ENCODE data around the gene BTBD9. TPM values are rescaled to one million over a fixed set of nuclear protein-coding genes. Genes with fewer than 3 reads are reported as not detected.

BTBD9 gene
- total and polyA plus RNA-seq, 2 donors (not counting 3 experiments of a cell fraction or from before 2014, with no cell fraction given) = 4.9 to 15.0 TPM

GRCh38 chr6:38266921-38267354, 372.8 kb downstream of the BTBD9 start:
- BruUV-seq (replicated peaks) = no TSS peak
- CTCF ChIA-PET = interaction anchor here (1.7 kb wide), 1 partner anchor 227 kb away, joined by 4 read pairs; no protein-coding TSS in a partner anchor
- DNase-seq (ENCODE audit: low read depth, low spot score) (no peak), FAIRE-seq (no peak)
- Histone ChIP-seq H3K9ac (replicated peaks; ENCODE audit: extremely low read depth, insufficient read depth, low read length) (no peak overlapping the region), H3K27me3 (ENCODE audit: control insufficient read depth in 2 of 2, insufficient read depth in 2 of 2, low read length in 2 of 2) (no peaks in the 10 kb centered on the region), H4K20me1 (replicated peaks; ENCODE audit: control insufficient read depth, extremely low read depth, insufficient read depth, low read length) (no peaks in the 10 kb centered on the region), H3K4me1 (ENCODE audit: control insufficient read depth, extremely low read depth, insufficient read depth, low read length) (peaks cover 17% of the 10 kb centered on the region), H3K4me2 (ENCODE audit: insufficient read depth, low read length) (no peak overlapping the region), H2AFZ (ENCODE audit: low read depth, low read length) (no peak overlapping the region), H3K4me3 (replicated peaks in 1 of 3; ENCODE audit: insufficient read depth in 1 of 3, low read depth in 1 of 3, low read length in 3 of 3) (no peak overlapping the region), H3K9me1 (replicated peaks; ENCODE audit: control insufficient read depth, extremely low read depth, insufficient read depth, low read length) (no peaks in the 10 kb centered on the region), H3K27ac (ENCODE audit: insufficient read depth, low read depth, low read length) (no peak overlapping the region), H3K79me2 (ENCODE audit: control insufficient read depth, insufficient read depth, low read length) (no peaks in the 10 kb centered on the region), H3K9me3 (replicated peaks; ENCODE audit: control insufficient read depth, insufficient read depth, low read length) (no peaks in the 10 kb centered on the region), H3K36me3 (ENCODE audit: control insufficient read depth in 2 of 2, extremely low read depth in 1 of 2, insufficient read depth in 2 of 2, low read length in 2 of 2) (no peaks in the 10 kb centered on the region)
- dilution Hi-C loops (cut with MboI; ENCODE audit: extremely low pct_ligation_motif_present, low sequenced_read_pairs) = no loop called here
- POLR2A ChIA-PET = no interaction called here
- intact Hi-C loops (cut with micrococcal nuclease) = no loop called here
- TF ChIP-seq FOS (IDR thresholded peaks at IDR 0.05; ENCODE audit: borderline replicate concordance, insufficient read depth, low read length) (no peak), POLR2A (IDR thresholded peaks at IDR 0.05; ENCODE audit: low read depth, low read length) (no peak), POLR2AphosphoS5 (IDR thresholded peaks at IDR 0.05; ENCODE audit: insufficient read depth, low read depth, low read length) (no peak), MAX (IDR thresholded peaks at IDR 0.05; ENCODE audit: insufficient read depth, insufficient read length) (no peak), JUN (IDR thresholded peaks at IDR 0.05; ENCODE audit: borderline replicate concordance, insufficient read depth, insufficient read length, low read depth) (no peak), GATA2 (IDR thresholded peaks at IDR 0.05; ENCODE audit: insufficient read depth, insufficient read length, low read depth, low read length) (no peak), MYC (IDR thresholded peaks at IDR 0.05; ENCODE audit: low read depth, low read length) (no peak), EZH2 (IDR thresholded peaks at IDR 0.05; ENCODE audit: borderline replicate concordance, low read depth, low read length, severe bottlenecking) (no peak), CTCF (IDR thresholded peaks at IDR 0.05; ENCODE audit: extremely low read depth in 1 of 2, insufficient read depth in 1 of 2, low read depth in 1 of 2, low read length in 2 of 2) (no peak)

Data from endothelial cell of umbilical vein (primary cell).